ENCODE results near the gene CUL5. TPM values are rescaled to one million over a fixed set of nuclear protein-coding genes. Genes with fewer than 3 reads are reported as not detected.

Gene CUL5
- total RNA-seq, 1 experiment from 2014 or later: 37.7 TPM

- H3K27ac Mint-ChIP-seq: no peak overlapping the region
- no CpG with 5 or more reads among the region's 2 CpGs for WGBS (ENCODE audit: extremely low coverage, insufficient read length, low lambda C conversion rate)
- H3K9me3 ChIP-seq (ENCODE audit: control insufficient read depth, low read depth, low read length): no peaks in the 10 kb centered on the region
These were observed 83.4 kb downstream of the CUL5 start for GRCh38 chr11:108092134-108092533.

More at GRCh38 chr11:108092134-108092533, 83.4 kb downstream of the CUL5 start:
- Histone ChIP-seq H3K4me2 (ENCODE audit: insufficient read depth, insufficient read length, low read length) (no peak overlapping the region), H3K56ac (ENCODE audit: insufficient read length, low read depth, low read length) (no peak overlapping the region), H3K4ac (ENCODE audit: low read depth, low read length) (no peak overlapping the region), H4K20me1 (ENCODE audit: control insufficient read depth, insufficient read depth, insufficient read length) (no peaks in the 10 kb centered on the region), H3K23me2 (ENCODE audit: insufficient read length, low read depth, low read length, poor library complexity, severe bottlenecking) (no peaks in the 10 kb centered on the region), H3K79me2 (ENCODE audit: insufficient read depth, low read length) (no peaks in the 10 kb centered on the region), H3K79me1 (ENCODE audit: insufficient read depth, low read depth, low read length, poor library complexity, severe bottlenecking) (no peaks in the 10 kb centered on the region), H3K14ac (ENCODE audit: insufficient read depth, low read length) (no peak overlapping the region), H3K23ac (ENCODE audit: insufficient read length, low read depth, low read length) (no peak overlapping the region), H3T11ph (ENCODE audit: low read length) (no peak overlapping the region), H2BK15ac (ENCODE audit: low read depth, low read length) (no peak overlapping the region), H2BK12ac (ENCODE audit: insufficient read length, low read depth, low read length) (no peak overlapping the region), H3K27ac (ENCODE audit: insufficient read length, low read depth, low read length) (no peak overlapping the region), H4K91ac (ENCODE audit: insufficient read length, low read depth, low read length) (no peak overlapping the region), H2BK20ac (ENCODE audit: low read depth, low read length, poor library complexity, severe bottlenecking) (no peak overlapping the region), H3K4me1 (ENCODE audit: insufficient read depth, low read length) (no peaks in the 10 kb centered on the region), H3K27me3 (ENCODE audit: insufficient read depth, low read length) (no peaks in the 10 kb centered on the region), H2AK5ac (ENCODE audit: insufficient read length, low read length) (no peak overlapping the region), H3K18ac (ENCODE audit: insufficient read length, low read depth, low read length) (no peak overlapping the region), H4K8ac (replicated peaks; ENCODE audit: insufficient read length, low read depth, low read length) (no peak overlapping the region), H2BK120ac (ENCODE audit: low read depth, low read length, poor library complexity, severe bottlenecking) (no peak overlapping the region), H4K5ac (ENCODE audit: insufficient read length, low read depth, low read length) (no peak overlapping the region), H2BK5ac (ENCODE audit: insufficient read length, low read length) (no peak overlapping the region), H2AFZ (ENCODE audit: low read length) (no peak overlapping the region), H3K9ac (ENCODE audit: extremely low read depth, insufficient read length, low read length) (no peak overlapping the region)
- no peak for DNase-seq
- H3K4me1 Mint-ChIP-seq: peaks cover 0 to 4% of the 10 kb centered on the region in 2 experiments; a peak in 1 of 4 replicates
- no peak for TF ChIP-seq CTCF (conservative IDR thresholded peaks at IDR 0.05)
- H3K9me3 Mint-ChIP-seq: no peaks in the 10 kb centered on the region
- H3K36me3 Mint-ChIP-seq (ENCODE audit: insufficient read depth in 1 of 3, low read depth in 3 of 3): peaks cover 8 to 42% (median 36%) of the 10 kb centered on the region in 3 experiments
- H3K4me3 Mint-ChIP-seq: no peak overlapping the region
- no peaks in the 10 kb centered on the region for H3K27me3 Mint-ChIP-seq (ENCODE audit: low read depth)
